ENCODE measurements around the gene P2RX1.

The P2RX1 gene

GRCh38 chr17:3903881-3904290 is 12.4 kb downstream of the P2RX1 start:
- ATAC-seq, result no peak
- TF ChIP-seq ISL1 (CRISPR knock-in tag; IDR thresholded peaks at IDR 0.05) (no peak), CREB5 (CRISPR knock-in tag; IDR thresholded peaks at IDR 0.05; ENCODE audit: low read depth) (no peak), TCF4 (CRISPR knock-in tag; IDR thresholded peaks at IDR 0.05; ENCODE audit: borderline replicate concordance) (no peak), PPARA (CRISPR knock-in tag; IDR thresholded peaks at IDR 0.05; ENCODE audit: borderline replicate concordance) (no peak), ZNF565 (CRISPR knock-in tag; conservative IDR thresholded peaks at IDR 0.05; ENCODE audit: low read depth) (no peak)

DNA sequence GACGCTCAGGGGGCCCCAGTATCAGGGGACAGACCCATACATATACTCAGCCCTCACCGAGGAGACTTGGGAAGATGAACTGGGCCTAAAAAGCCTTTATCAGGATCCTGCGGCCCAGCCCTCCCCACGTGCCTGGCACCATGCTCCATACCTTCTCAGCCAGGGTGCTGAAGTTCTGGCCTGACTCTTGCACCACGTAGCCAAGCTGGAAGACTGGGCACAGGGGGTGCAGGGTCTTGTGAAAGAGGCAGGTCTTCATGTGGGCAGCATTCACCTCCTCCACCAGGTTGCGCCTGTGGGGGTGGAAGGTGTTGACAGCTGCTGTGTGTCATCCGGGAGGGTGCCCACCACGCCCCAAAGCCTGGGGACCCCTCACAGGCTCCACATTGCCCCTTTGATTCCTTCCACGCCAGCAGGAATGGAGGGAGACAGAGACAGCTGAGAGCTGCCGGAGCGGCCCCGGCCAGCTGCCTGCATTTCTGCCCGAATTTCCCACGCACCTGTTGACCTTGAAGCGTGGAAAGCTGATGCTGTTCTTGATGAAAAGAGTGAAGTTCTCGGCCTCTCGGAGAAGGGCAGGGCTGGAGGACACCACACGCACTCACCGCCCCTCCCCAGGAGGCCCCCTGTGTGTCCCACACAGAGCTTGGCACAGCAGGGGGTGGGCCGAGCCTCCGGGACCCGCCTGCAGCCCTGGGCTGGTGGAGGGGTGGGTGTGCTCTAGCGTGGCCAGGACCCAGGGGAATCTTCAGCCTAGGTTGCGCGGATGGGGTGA is 13.0 kb downstream of the P2RX1 start:
- TF ChIP-seq SNAI2 (CRISPR knock-in tag; IDR thresholded peaks at IDR 0.05) (no peak), ARNTL (CRISPR knock-in tag; IDR thresholded peaks at IDR 0.05; ENCODE audit: borderline replicate concordance, low read depth) (no peak), ZNF70 (CRISPR knock-in tag; IDR thresholded peaks at IDR 0.05) (no peak), CREB5 (CRISPR knock-in tag; IDR thresholded peaks at IDR 0.05; ENCODE audit: low read depth) (no peak), GLIS3 (CRISPR knock-in tag; IDR thresholded peaks at IDR 0.05) (no peak), CSDC2 (CRISPR knock-in tag; IDR thresholded peaks at IDR 0.05) (no peak), ZNF565 (CRISPR knock-in tag; conservative IDR thresholded peaks at IDR 0.05; ENCODE audit: low read depth) (no peak), ZNF8 (CRISPR knock-in tag; IDR thresholded peaks at IDR 0.05) (no peak), BACH2 (CRISPR knock-in tag; IDR thresholded peaks at IDR 0.05; ENCODE audit: borderline replicate concordance) (no peak), RARB (CRISPR knock-in tag; IDR thresholded peaks at IDR 0.05) (no peak), OSR1 (CRISPR knock-in tag; IDR thresholded peaks at IDR 0.05) (no peak)
- TF ChIP-seq, protein P1, sequence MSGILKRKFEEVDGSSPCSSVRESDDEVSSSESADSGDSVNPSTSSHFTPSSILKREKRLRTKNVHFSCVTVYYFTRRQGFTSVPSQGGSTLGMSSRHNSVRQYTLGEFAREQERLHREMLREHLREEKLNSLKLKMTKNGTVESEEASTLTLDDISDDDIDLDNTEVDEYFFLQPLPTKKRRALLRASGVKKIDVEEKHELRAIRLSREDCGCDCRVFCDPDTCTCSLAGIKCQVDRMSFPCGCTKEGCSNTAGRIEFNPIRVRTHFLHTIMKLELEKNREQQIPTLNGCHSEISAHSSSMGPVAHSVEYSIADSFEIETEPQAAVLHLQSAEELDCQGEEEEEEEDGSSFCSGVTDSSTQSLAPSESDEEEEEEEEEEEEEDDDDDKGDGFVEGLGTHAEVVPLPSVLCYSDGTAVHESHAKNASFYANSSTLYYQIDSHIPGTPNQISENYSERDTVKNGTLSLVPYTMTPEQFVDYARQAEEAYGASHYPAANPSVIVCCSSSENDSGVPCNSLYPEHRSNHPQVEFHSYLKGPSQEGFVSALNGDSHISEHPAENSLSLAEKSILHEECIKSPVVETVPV (CRISPR knock-in tag; IDR thresholded peaks at IDR 0.05), result no peak
- TF ChIP-seq, protein P2, sequence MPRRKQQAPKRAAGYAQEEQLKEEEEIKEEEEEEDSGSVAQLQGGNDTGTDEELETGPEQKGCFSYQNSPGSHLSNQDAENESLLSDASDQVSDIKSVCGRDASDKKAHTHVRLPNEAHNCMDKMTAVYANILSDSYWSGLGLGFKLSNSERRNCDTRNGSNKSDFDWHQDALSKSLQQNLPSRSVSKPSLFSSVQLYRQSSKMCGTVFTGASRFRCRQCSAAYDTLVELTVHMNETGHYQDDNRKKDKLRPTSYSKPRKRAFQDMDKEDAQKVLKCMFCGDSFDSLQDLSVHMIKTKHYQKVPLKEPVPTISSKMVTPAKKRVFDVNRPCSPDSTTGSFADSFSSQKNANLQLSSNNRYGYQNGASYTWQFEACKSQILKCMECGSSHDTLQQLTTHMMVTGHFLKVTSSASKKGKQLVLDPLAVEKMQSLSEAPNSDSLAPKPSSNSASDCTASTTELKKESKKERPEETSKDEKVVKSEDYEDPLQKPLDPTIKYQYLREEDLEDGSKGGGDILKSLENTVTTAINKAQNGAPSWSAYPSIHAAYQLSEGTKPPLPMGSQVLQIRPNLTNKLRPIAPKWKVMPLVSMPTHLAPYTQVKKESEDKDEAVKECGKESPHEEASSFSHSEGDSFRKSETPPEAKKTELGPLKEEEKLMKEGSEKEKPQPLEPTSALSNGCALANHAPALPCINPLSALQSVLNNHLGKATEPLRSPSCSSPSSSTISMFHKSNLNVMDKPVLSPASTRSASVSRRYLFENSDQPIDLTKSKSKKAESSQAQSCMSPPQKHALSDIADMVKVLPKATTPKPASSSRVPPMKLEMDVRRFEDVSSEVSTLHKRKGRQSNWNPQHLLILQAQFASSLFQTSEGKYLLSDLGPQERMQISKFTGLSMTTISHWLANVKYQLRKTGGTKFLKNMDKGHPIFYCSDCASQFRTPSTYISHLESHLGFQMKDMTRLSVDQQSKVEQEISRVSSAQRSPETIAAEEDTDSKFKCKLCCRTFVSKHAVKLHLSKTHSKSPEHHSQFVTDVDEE (CRISPR knock-in tag; IDR thresholded peaks at IDR 0.05), result no peak
- TF ChIP-seq, protein P3, sequence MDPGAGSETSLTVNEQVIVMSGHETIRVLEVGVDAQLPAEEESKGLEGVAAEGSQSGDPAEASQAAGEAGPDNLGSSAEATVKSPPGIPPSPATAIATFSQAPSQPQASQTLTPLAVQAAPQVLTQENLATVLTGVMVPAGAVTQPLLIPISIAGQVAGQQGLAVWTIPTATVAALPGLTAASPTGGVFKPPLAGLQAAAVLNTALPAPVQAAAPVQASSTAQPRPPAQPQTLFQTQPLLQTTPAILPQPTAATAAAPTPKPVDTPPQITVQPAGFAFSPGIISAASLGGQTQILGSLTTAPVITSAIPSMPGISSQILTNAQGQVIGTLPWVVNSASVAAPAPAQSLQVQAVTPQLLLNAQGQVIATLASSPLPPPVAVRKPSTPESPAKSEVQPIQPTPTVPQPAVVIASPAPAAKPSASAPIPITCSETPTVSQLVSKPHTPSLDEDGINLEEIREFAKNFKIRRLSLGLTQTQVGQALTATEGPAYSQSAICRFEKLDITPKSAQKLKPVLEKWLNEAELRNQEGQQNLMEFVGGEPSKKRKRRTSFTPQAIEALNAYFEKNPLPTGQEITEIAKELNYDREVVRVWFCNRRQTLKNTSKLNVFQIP (CRISPR knock-in tag; IDR thresholded peaks at IDR 0.05; ENCODE audit: borderline replicate concordance, low read depth), result no peak

DNA sequence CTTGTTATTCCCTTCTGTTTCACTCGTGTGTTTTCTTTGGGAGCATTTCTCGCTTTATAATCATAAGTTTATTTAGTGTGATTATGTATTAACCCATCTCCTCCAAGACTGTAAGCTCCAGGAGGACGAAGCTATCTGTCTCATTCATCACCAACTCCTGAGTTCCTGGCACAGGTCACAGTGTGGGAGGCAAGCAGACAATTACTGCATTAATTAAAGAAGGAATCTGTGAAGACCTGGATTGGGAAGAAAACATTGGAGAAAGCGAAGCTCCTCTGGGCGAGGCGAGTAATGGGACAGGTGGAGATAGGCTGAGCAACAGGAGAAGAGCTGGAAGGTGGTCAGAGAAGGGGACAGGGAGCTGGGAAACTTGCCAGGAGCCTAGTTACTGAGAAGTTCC is 15.6 kb downstream of the P2RX1 start:
- ATAC-seq, result no peak
- no peak for TF ChIP-seq GLIS3 (CRISPR knock-in tag; IDR thresholded peaks at IDR 0.05)
- TF ChIP-seq PPARA (CRISPR knock-in tag; IDR thresholded peaks at IDR 0.05; ENCODE audit: borderline replicate concordance), result no peak

More for the DNA sequence above, 13.0 kb downstream of the P2RX1 start:
- no peak for ATAC-seq

DNA sequence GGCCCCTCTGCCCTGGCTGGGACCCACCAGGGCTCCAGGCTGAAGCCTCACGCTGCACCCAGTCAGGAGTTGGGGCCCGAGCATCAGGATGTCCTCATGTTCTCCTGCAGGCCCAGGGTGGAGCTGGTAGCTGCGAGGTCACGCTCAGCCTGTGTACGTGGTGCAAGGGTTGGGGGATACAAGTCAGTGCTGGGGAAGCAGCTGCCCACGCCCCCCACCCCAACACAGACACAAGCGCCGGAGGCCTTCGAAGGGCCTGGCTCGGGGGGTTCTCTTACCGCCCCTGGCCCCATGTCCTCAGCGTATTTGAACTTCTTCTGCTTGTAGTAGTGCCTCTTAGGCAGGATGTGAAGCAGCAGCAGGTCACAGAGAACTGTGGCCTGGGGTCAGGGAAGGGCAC is 18.5 kb downstream of the P2RX1 start:
- ATAC-seq, result no peak
- TF ChIP-seq CREB5 (CRISPR knock-in tag; IDR thresholded peaks at IDR 0.05; ENCODE audit: low read depth) (no peak), ARNTL (CRISPR knock-in tag; IDR thresholded peaks at IDR 0.05; ENCODE audit: borderline replicate concordance, low read depth) (no peak)

Measured in SK-N-SH treated with all-trans-retinoic acid at 6 μM for 48 hours (cell line).